ENCODE data around the gene TGFB1.
"Not testable (repeated sequence)": the region's sequence is repeated elsewhere in the genome, so short reads cannot be mapped to it uniquely, and the experiment has no call there.

TGFB1 gene

DNA sequence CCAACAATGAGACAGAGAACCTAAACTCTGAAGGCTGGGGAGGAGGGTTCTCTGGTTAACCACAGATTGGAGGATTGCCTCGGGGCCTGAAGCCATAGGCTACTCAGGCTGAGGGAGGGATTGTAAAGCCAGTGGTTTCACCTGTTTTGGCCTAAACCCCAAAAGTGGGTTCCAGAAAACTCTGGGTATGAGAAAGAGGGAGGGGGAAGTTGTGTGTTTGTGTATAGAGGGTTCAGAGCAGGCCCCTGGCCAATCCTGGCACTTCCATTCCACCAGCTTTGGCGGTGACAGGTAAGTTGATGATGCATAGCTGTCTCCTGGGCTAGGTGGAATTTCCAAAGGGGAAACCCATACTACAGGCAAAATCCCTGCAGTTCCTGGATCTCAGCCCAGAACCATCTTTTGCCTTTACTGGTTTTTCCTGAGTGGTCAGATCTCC lies 57.3 kb downstream of the TGFB1 start:
- TF ChIP-seq, protein P1, sequence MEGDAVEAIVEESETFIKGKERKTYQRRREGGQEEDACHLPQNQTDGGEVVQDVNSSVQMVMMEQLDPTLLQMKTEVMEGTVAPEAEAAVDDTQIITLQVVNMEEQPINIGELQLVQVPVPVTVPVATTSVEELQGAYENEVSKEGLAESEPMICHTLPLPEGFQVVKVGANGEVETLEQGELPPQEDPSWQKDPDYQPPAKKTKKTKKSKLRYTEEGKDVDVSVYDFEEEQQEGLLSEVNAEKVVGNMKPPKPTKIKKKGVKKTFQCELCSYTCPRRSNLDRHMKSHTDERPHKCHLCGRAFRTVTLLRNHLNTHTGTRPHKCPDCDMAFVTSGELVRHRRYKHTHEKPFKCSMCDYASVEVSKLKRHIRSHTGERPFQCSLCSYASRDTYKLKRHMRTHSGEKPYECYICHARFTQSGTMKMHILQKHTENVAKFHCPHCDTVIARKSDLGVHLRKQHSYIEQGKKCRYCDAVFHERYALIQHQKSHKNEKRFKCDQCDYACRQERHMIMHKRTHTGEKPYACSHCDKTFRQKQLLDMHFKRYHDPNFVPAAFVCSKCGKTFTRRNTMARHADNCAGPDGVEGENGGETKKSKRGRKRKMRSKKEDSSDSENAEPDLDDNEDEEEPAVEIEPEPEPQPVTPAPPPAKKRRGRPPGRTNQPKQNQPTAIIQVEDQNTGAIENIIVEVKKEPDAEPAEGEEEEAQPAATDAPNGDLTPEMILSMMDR (conservative IDR thresholded peaks at IDR 0.05), result no peak
- H3K27ac ChIP-seq, result peak overlapping the region; percentile 24

DNA sequence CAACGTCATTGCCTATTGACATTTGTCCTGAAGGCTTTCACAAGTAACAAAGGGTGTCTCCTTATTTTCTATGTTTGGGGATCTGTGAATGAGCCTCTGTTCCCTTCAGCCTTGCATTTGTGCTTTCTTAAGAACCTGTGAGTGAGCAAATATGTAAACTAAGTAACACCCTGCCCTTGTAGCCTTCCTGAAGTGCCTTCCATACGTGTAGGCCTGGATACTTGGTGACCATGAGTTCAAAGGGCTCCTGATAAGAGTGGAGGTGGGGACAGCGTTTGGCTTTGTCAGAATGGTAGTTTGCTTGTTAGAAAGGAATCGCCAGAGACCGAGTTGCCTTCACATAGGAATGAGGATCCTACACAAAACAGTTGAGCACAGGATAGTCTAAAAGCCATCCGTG lies 58.2 kb downstream of the TGFB1 start:
- H3K27ac ChIP-seq, result peak overlapping the region; percentile 4; the same call in 1 of the 2 replicates
- TF ChIP-seq, protein P1 (conservative IDR thresholded peaks at IDR 0.05), result no peak

DNA sequence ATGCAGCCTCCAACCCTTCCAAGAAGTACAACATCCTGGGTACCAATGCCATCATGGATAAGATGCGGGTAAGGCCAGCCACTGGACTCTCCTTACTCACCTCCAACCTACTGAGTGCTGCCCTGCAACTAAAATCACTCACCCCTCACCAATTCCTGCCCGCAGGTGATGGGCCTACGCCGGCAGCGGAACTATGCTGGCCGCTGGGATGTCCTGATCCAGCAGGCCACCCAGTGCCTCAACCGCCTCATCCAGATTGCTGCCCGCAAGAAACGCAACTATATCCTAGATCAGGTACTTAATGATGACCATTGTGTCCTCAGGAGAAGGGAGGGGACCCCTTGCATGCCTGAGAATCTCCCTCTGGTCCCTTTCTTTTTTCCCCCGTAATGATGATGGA lies 59.3 kb downstream of the TGFB1 start:
- no peak overlapping the region for H3K27ac ChIP-seq

DNA sequence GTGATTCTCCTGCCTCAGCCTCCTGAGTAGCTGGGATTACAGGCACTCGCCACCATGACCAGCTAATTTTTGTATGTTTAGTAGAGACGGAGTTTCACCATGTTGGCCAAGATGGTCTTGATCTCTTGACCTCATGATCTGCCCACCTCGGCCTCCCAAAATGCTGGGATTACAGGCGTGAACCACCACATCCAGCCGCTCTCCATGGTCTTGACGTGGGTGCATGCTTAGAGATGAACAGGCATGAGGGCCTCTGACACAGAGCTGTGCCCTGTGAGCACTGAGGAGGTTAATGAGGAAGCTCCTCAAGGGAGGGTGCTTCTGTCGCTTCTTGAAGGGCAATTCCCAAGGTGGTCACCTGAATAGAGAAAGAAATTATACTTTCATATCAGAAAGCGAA lies 63.9 kb downstream of the TGFB1 start:
- not testable (repeated sequence) for H3K27ac ChIP-seq

More for the DNA sequence above, 59.3 kb downstream of the TGFB1 start:
- TF ChIP-seq, protein P1 (conservative IDR thresholded peaks at IDR 0.05), result no peak

GRCh38 chr19:41288673-41289530 lies 64.8 kb downstream of the TGFB1 start:
- TF ChIP-seq, protein P1 (conservative IDR thresholded peaks at IDR 0.05), result no peak; the same call in 1 of the 2 replicates
- H3K27ac ChIP-seq, result no peak overlapping the region
